Esophagus squamous epithelium (tissue), 4 donors: Measurements from ENCODE around the gene TRIM42.

Source experiments
- POLR2A ChIP-seq, 4 donors: fragments of 450-650 bp; IDR thresholded peaks; one replicate each; pipeline ENCODE4 v1.6.1; 2017; ENCODE audit warnings: antibody characterized with exemption in 4 of 4, mild to moderate bottlenecking in 4 of 4, moderate library complexity in 3 of 4
- TF ChIP-seq, protein P1 (sequence below), 6 experiments: fragments of 450-650 bp in 4 of 6; fragments of 200-600 bp in 2 of 6; sonication (generic) in 2 of 6; IDR thresholded peaks; one replicate each; pipeline ENCODE4 v1.5.1; 2016 to 2019; ENCODE audit warnings: antibody characterized with exemption in 6 of 6, mild to moderate bottlenecking in 4 of 6, moderate library complexity in 4 of 6

DNA sequence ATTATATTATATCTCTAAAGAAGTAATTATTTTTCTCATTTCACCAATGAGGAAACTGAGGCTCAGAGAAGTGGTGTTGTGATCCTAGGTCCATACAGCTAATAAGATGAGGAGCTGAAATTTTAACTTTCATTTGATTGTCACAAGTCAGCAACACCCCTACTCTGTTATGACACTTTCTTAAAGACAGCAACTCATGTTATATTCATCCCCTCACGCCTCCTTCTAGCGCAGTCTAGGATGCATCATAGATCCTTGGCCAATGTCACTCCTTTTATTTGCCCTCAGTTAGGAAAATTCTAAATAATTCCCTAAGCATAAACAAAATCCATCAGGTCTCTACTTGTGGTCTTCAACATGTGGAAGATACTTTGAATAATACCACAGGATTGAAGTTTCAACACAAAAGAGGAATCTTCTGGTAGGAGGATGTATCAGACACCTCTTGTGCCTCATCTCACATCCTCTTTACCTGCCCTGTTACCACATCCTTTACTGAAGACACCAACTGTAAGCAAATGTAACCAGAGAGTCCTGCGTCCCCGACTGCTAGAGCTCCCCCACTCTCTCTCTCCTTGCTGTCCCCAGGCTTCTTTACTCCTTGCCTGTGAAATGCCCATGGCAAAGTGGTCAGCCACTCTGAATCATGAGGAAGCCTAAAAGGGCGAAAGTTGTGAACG, 53.7 kb downstream of the TRIM42 start:
- TF ChIP-seq, protein P1, sequence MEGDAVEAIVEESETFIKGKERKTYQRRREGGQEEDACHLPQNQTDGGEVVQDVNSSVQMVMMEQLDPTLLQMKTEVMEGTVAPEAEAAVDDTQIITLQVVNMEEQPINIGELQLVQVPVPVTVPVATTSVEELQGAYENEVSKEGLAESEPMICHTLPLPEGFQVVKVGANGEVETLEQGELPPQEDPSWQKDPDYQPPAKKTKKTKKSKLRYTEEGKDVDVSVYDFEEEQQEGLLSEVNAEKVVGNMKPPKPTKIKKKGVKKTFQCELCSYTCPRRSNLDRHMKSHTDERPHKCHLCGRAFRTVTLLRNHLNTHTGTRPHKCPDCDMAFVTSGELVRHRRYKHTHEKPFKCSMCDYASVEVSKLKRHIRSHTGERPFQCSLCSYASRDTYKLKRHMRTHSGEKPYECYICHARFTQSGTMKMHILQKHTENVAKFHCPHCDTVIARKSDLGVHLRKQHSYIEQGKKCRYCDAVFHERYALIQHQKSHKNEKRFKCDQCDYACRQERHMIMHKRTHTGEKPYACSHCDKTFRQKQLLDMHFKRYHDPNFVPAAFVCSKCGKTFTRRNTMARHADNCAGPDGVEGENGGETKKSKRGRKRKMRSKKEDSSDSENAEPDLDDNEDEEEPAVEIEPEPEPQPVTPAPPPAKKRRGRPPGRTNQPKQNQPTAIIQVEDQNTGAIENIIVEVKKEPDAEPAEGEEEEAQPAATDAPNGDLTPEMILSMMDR (IDR thresholded peaks at IDR 0.05): no peak
- no peak for TF ChIP-seq POLR2A (IDR thresholded peaks at IDR 0.05)
